ENCODE results near the gene PLCB4. TPM values are rescaled to one million over a fixed set of nuclear protein-coding genes. Genes with fewer than 3 reads are reported as not detected.

Gene PLCB4
- total RNA-seq, 1 experiment from 2014 or later, result 10.1 TPM

DNA sequence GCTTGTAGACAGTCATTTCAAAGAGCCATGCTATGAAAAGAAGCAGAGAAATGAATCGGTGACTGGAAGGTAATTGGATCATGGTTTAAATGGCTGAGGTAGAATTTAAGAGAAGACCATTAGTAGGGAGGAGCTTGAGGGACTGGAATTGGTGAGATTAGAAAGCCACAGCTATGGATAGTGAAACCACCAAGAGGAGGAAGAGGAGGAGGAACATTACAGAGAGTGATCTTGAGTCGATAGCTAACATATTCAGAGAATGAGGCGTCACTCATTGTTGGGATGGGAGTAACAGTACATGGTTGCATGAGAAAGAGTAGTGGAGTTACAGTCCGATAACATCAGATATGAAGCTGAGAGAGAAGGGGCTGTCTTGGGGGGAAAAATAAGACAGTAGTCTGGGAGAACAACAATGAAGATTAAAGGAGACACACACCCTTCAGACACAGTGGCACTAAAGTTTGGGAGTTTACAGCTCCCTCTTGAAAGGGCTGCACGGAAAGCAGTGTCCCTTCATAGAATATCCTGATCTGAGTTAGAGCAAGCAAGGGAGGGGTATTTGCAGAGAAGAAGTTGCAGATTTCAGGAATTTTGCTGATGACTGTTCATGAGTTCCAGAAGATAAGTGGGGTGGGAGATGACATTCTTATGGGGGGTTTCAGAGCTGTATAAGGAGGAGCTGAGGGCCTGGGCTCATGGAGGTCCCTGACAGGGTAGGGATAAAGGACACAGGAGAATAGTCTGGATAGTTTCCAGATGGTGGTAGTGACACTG is 430.4 kb downstream of the PLCB4 start:
- Histone ChIP-seq H3K9me3 (ENCODE audit: control insufficient read depth, low read depth, low read length) (no peaks in the 10 kb centered on the region), H2AK5ac (ENCODE audit: insufficient read length, low read length) (no peak overlapping the region), H2AFZ (ENCODE audit: low read length) (no peak overlapping the region), H2BK15ac (ENCODE audit: low read depth, low read length) (no peak overlapping the region), H4K5ac (ENCODE audit: insufficient read length, low read depth, low read length) (no peak overlapping the region), H3K4me2 (ENCODE audit: insufficient read depth, insufficient read length, low read length) (no peak overlapping the region), H3K79me1 (ENCODE audit: insufficient read depth, low read depth, low read length, poor library complexity, severe bottlenecking) (no peaks in the 10 kb centered on the region), H2BK20ac (ENCODE audit: low read depth, low read length, poor library complexity, severe bottlenecking) (no peak overlapping the region), H3T11ph (ENCODE audit: low read length) (no peak overlapping the region), H3K79me2 (ENCODE audit: insufficient read depth, low read length) (no peaks in the 10 kb centered on the region), H3K27me3 (ENCODE audit: insufficient read depth, low read length) (no peaks in the 10 kb centered on the region; the same call in 1 of the 2 replicates), H4K91ac (ENCODE audit: insufficient read length, low read depth, low read length) (no peak overlapping the region), H4K8ac (replicated peaks; ENCODE audit: insufficient read length, low read depth, low read length) (no peak overlapping the region), H3K23ac (ENCODE audit: insufficient read length, low read depth, low read length) (no peak overlapping the region), H3K23me2 (ENCODE audit: insufficient read length, low read depth, low read length, poor library complexity, severe bottlenecking) (no peaks in the 10 kb centered on the region), H2BK12ac (ENCODE audit: insufficient read length, low read depth, low read length) (no peak overlapping the region), H3K9ac (ENCODE audit: extremely low read depth, insufficient read length, low read length) (no peak overlapping the region), H3K4me1 (ENCODE audit: insufficient read depth, low read length) (no peaks in the 10 kb centered on the region), H2BK5ac (ENCODE audit: insufficient read length, low read length) (no peak overlapping the region), H3K4ac (ENCODE audit: low read depth, low read length) (no peak overlapping the region), H2BK120ac (ENCODE audit: low read depth, low read length, poor library complexity, severe bottlenecking) (no peak overlapping the region), H3K14ac (ENCODE audit: insufficient read depth, low read length) (no peak overlapping the region), H3K18ac (ENCODE audit: insufficient read length, low read depth, low read length) (no peak overlapping the region), H3K27ac (ENCODE audit: insufficient read length, low read depth, low read length) (no peak overlapping the region), H3K56ac (ENCODE audit: insufficient read length, low read depth, low read length) (no peak overlapping the region), H4K20me1 (ENCODE audit: control insufficient read depth, insufficient read depth, insufficient read length) (no peaks in the 10 kb centered on the region)
- TF ChIP-seq, protein P1, sequence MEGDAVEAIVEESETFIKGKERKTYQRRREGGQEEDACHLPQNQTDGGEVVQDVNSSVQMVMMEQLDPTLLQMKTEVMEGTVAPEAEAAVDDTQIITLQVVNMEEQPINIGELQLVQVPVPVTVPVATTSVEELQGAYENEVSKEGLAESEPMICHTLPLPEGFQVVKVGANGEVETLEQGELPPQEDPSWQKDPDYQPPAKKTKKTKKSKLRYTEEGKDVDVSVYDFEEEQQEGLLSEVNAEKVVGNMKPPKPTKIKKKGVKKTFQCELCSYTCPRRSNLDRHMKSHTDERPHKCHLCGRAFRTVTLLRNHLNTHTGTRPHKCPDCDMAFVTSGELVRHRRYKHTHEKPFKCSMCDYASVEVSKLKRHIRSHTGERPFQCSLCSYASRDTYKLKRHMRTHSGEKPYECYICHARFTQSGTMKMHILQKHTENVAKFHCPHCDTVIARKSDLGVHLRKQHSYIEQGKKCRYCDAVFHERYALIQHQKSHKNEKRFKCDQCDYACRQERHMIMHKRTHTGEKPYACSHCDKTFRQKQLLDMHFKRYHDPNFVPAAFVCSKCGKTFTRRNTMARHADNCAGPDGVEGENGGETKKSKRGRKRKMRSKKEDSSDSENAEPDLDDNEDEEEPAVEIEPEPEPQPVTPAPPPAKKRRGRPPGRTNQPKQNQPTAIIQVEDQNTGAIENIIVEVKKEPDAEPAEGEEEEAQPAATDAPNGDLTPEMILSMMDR (conservative IDR thresholded peaks at IDR 0.05), result no peak
- H3K27ac Mint-ChIP-seq, result no peak overlapping the region
- WGBS (ENCODE audit: extremely low coverage, insufficient read length, low lambda C conversion rate), result no CpG with 5 or more reads among the region's 5 CpGs
- peaks cover 2 to 8% of the 10 kb centered on the region in 2 experiments; a peak in 2 of 4 replicates for H3K4me1 Mint-ChIP-seq
- no peaks in the 10 kb centered on the region for H3K9me3 Mint-ChIP-seq
- no peak overlapping the region for H3K4me3 Mint-ChIP-seq
- H3K36me3 Mint-ChIP-seq (ENCODE audit: insufficient read depth in 1 of 3, low read depth in 3 of 3), result no peaks in the 10 kb centered on the region
- peaks cover 22% of the 10 kb centered on the region for H3K27me3 Mint-ChIP-seq (ENCODE audit: low read depth)
- no peak for DNase-seq
